HG03159 (cell line): ENCODE measurements around the gene G3BP1.
"Not testable (repeated sequence)": the region's sequence is repeated elsewhere in the genome, so short reads cannot be mapped to it uniquely, and the experiment has no call there.

Experiments
- ATAC-seq: cut with Tn5 transposase; IDR thresholded peaks from one replicate; pipeline ENCODE4 v1.9.1; 2021; ENCODE audit warnings: mild to moderate bottlenecking, moderate library complexity; ENCODE audit not compliant: unreplicated experiment

Gene G3BP1

GRCh38 chr5:151855701-151856100 is 83.9 kb downstream of the G3BP1 start:
- ATAC-seq = no peak

GRCh38 chr5:151856861-151857260 is 85.1 kb downstream of the G3BP1 start:
- ATAC-seq = no peak

GRCh38 chr5:151860867-151861266 is 89.1 kb downstream of the G3BP1 start:
- ATAC-seq = not testable (repeated sequence)
